Activated CD8-positive, alpha-beta T cell treated with anti-CD3 and anti-CD28 coated beads for 36 hours (primary cell): Measurements from ENCODE around the gene SEC22A. TPM values are rescaled to one million over a fixed set of nuclear protein-coding genes. Genes with fewer than 3 reads are reported as not detected.

Experiments
- ATAC-seq: fragments of 200-7000 bp; cut with Tn5 transposase; one replicate; pipeline ENCODE4 v1.10.0; 2021; ENCODE audit warnings: mild to moderate bottlenecking, moderate library complexity
- CTCF ChIA-PET: fragments of 350-600 bp; sonication (Branson Sonifier 250); formaldehyde crosslinking; loops from one replicate; lab custom pipeline; 2021; ENCODE audit warnings: antibody characterized with exemption; lab: Charles Lee
- POLR2A ChIA-PET: fragments of 350-600 bp; sonication (Branson Sonifier 250); formaldehyde crosslinking; loops from one replicate; lab custom pipeline; 2021; ENCODE audit warnings: antibody characterized with exemption; lab: Charles Lee
- DNase-seq: peaks from one replicate; pipeline ENCODE4 v3.0.0-alpha.2; 2020
- H3K27ac Mint-ChIP-seq: one replicate; pipeline ENCODE4 v1.8.0; 2021; ENCODE audit warnings: mild to moderate bottlenecking, mixed read lengths
- H3K27me3 Mint-ChIP-seq: one replicate; pipeline ENCODE4 v1.8.0; 2021; ENCODE audit warnings: mixed read lengths
- H3K36me3 Mint-ChIP-seq: one replicate; pipeline ENCODE4 v1.8.0; 2021; ENCODE audit warnings: low read depth, mixed read lengths
- H3K4me1 Mint-ChIP-seq: one replicate; pipeline ENCODE4 v1.8.0; 2021; ENCODE audit warnings: low read depth, mixed read lengths
- H3K4me3 Mint-ChIP-seq: one replicate; pipeline ENCODE4 v1.8.0; 2021; ENCODE audit warnings: mild to moderate bottlenecking, moderate library complexity, mixed read lengths
- H3K9me3 Mint-ChIP-seq: one replicate; pipeline ENCODE4 v1.8.0; 2021; ENCODE audit warnings: mixed read lengths
- CTCF ChIP-seq: fragments of 200-600 bp; IDR thresholded peaks from one replicate; pipeline ENCODE4 v1.8.0; 2022; ENCODE audit warnings: antibody characterized with exemption, mild to moderate bottlenecking
- intact Hi-C: fragments of 100-400 bp; cut with micrococcal nuclease; formaldehyde crosslinking; loops from one replicate; pipeline ENCODE4 v1.10.0; 2022
- total RNA-seq, 2 experiments: library from RNA; stranded (reverse); gene quantifications; one replicate each; pipeline ENCODE4 v1.2.3, GENCODE V29; 2021

The SEC22A gene
- total RNA-seq, 2 experiments from 2014 or later: 13.7 to 14.3 TPM

GRCh38 chr3:123155471-123156011, 46.2 kb upstream of the SEC22A start:
- H3K36me3 Mint-ChIP-seq: peaks cover 31% of the 10 kb centered on the region
- intact Hi-C loops: no loop called here
- no peak for TF ChIP-seq CTCF

GRCh38 chr3:123156276-123156995, 45.3 kb upstream of the SEC22A start:
- Mint-ChIP-seq H3K4me1 (no peaks in the 10 kb centered on the region), H3K27ac (no peak overlapping the region), H3K36me3 (peaks cover 23% of the 10 kb centered on the region), H3K4me3 (no peak overlapping the region), H3K9me3 (no peaks in the 10 kb centered on the region), H3K27me3 (no peaks in the 10 kb centered on the region)
- DNase-seq (no peak), ATAC-seq (no peak)
- ChIA-PET POLR2A (no interaction called here), CTCF (no interaction called here)
- TF ChIP-seq CTCF: no peak
- intact Hi-C loops: no loop called here

More at GRCh38 chr3:123155471-123156011, 46.2 kb upstream of the SEC22A start:
- Mint-ChIP-seq H3K27ac (no peak overlapping the region), H3K27me3 (no peaks in the 10 kb centered on the region), H3K9me3 (no peaks in the 10 kb centered on the region), H3K4me1 (no peaks in the 10 kb centered on the region), H3K4me3 (no peak overlapping the region)
- ChIA-PET POLR2A (no interaction called here), CTCF (no interaction called here)
- DNase-seq: no peak
- ATAC-seq: no peak

- ChIA-PET POLR2A (no interaction called here), CTCF (no interaction called here)
- no peaks in the 10 kb centered on the region for H3K27me3 Mint-ChIP-seq
- H3K4me3 Mint-ChIP-seq: no peak overlapping the region
- H3K9me3 Mint-ChIP-seq: no peaks in the 10 kb centered on the region
- ATAC-seq (no peak), DNase-seq (no peak)
- no peak overlapping the region for H3K27ac Mint-ChIP-seq
- no peak for TF ChIP-seq CTCF
- intact Hi-C loops: no loop called here
- H3K36me3 Mint-ChIP-seq: peaks cover 19% of the 10 kb centered on the region
- H3K4me1 Mint-ChIP-seq: no peaks in the 10 kb centered on the region
Measured at GRCh38 chr3:123157209-123157597, 44.5 kb upstream of the SEC22A start.

- no peak for DNase-seq
- TF ChIP-seq CTCF: no peak
- no peak overlapping the region for H3K4me3 Mint-ChIP-seq
- ChIA-PET CTCF (no interaction called here), POLR2A (no interaction called here)
- H3K27ac Mint-ChIP-seq: no peak overlapping the region
- ATAC-seq: no peak
- H3K4me1 Mint-ChIP-seq: no peaks in the 10 kb centered on the region
- H3K36me3 Mint-ChIP-seq: peaks cover 18% of the 10 kb centered on the region
- intact Hi-C loops: no loop called here
- no peaks in the 10 kb centered on the region for H3K9me3 Mint-ChIP-seq
- no peaks in the 10 kb centered on the region for H3K27me3 Mint-ChIP-seq
Measured at GRCh38 chr3:123157598-123158287, 44.0 kb upstream of the SEC22A start.

- POLR2A ChIA-PET: no interaction called here
- Mint-ChIP-seq H3K27ac (no peak overlapping the region), H3K4me3 (no peak overlapping the region), H3K9me3 (no peaks in the 10 kb centered on the region), H3K4me1 (no peaks in the 10 kb centered on the region), H3K36me3 (peaks cover 23% of the 10 kb centered on the region), H3K27me3 (no peaks in the 10 kb centered on the region)
- CTCF ChIA-PET: no interaction called here
- ATAC-seq: no peak
- TF ChIP-seq CTCF: no peak
- intact Hi-C loops: no loop called here
- DNase-seq: no peak
Measured at GRCh38 chr3:123158330-123158729, 43.4 kb upstream of the SEC22A start.
